Tongue (tissue), 2 donors: ENCODE results near the gene CCBE1. TPM values are rescaled to one million over a fixed set of nuclear protein-coding genes. Genes with fewer than 3 reads are reported as not detected.
A peak's percentile ranks its signal among the peaks of the same experiment; 100 is the strongest.

Source experiments
- DNase-seq: peaks from one replicate; pipeline ENCODE4 v3.0.0-alpha.2; 2015
- total RNA-seq: library from RNA; depleted of rRNA; stranded (reverse); fragments of >200 nt; gene quantifications from one replicate; pipeline ENCODE4 v1.2.3, GENCODE V29; 2014

The CCBE1 gene
- total RNA-seq, 1 donor from 2014 or later, result 5.3 TPM

DNA sequence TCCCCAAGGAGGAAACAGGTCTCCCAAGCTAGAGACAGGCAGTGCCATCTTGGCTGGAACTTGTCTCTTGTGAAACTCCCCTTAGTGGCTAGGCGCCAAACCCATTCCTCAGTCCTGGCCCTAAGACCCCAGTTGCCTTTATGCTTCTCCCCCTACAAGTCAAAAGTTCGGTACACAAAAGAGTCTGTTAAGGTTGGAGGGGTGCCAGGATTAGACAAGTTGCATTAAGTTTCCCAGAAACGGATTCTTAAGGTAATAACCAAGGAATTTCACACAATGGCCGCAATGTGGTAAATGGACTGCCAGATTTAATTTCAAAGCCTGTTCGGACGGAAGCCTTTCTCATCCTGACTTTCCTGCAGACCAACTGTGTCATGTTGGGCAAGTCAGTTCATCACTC, 80.7 kb downstream of the CCBE1 start:
- DNase-seq, result peak; percentile 41

DNA sequence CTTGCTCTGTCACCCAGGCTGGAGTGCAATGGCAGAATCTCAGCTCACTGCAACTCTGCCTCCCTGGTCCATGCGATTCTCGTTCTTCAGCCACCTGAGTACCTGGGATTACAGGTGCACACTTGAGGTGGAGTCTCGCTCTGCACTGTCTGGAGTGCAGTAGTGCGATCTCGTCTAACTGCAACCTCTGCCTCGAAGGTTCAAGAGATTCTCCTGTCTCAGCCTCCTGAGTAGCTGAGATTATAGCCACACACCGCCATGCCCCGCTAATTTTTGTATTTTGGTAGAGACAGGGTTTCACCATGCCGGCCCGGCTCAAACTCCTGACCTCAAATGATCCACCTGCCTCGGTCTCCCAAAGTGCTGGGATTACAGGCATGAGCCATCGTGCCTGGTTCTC, 83.3 kb downstream of the CCBE1 start:
- no peak for DNase-seq

DNA sequence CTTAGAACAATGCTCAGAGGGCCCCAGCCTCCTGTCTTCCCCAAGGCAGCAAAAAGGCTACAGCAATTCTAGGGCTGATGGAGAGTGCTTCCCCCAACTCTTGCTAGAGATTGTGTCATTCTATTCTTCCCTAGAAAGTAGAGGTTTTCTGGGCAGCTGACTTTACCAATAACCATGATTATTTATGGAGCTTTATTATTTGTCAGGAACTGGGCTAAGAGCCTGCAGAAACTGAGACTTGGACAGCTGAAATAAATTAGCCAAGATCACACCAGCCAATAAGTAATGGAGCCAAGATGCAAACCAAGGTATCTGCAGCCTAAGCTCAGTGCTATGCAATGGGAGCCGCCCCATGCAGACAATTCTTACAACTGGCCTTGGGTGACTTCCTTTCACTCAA, 84.8 kb downstream of the CCBE1 start:
- DNase-seq, result peak; percentile 93

DNA sequence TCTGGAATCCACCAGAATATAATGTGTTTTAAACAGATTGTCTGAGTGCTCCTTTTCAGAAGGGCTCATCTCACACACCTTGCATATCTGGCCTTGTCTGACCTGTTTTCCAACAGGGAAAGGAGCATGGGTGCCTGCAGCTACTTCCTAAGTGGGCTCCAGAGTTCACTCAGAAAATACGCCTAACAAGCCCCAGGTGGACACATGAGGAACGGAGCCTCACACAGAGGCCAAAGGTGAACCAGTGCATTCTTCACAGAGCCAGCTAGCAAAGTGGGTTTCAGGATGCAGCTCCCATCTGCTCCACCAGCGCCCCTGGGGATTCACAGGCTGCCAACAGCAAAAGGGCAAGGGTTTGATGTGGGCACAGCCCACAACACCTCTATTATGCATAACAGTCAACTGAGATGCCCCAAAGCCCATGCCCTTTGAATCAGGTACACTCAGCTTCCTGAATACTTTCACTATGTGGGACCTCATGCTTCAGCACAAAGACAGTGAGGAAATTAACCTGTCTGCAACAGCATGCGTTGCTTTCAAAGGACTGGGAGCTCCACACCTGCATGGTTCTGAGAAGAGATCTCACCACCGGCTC, 86.6 kb downstream of the CCBE1 start:
- DNase-seq, result no peak

DNA sequence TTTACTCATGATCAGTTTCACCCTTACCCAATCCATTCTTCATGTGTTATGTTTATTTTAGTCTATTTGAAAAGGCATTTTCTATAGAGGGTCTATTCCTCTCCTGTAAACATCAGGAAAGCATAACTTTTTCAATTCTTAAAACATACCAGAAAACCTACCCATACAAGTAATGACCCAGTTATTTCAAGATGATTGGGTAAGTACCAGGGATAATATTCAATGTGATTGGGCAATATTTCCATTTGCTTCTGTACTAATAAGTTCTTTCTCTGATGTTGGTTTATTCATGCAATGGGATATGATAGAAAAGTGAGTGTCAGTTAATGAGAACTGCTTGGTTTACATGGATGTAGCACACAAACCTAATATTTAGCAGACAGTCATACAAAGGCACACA, 87.6 kb downstream of the CCBE1 start:
- DNase-seq, result no peak

DNA sequence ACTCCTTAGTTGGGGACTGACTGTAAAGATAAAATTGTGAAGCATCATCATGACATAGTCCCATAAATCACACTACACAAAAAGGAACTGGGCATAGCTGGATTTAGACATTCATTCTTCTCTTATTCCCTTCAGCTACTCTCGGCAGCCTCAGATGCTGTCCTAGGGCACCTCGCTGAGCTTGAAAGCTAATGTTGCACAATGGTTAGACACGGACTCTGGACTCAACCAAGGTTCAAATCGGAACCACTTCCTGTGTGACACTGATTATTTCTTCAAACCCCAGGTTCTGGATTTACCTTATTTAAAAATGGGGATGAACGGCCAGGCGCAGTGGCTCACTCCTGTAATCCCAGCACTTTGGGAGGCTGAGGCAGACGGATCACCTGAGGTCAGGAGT, 89.8 kb downstream of the CCBE1 start:
- no peak for DNase-seq

GRCh38 chr18:59607078-59607379, 90.2 kb downstream of the CCBE1 start:
- DNase-seq, result no peak

DNA sequence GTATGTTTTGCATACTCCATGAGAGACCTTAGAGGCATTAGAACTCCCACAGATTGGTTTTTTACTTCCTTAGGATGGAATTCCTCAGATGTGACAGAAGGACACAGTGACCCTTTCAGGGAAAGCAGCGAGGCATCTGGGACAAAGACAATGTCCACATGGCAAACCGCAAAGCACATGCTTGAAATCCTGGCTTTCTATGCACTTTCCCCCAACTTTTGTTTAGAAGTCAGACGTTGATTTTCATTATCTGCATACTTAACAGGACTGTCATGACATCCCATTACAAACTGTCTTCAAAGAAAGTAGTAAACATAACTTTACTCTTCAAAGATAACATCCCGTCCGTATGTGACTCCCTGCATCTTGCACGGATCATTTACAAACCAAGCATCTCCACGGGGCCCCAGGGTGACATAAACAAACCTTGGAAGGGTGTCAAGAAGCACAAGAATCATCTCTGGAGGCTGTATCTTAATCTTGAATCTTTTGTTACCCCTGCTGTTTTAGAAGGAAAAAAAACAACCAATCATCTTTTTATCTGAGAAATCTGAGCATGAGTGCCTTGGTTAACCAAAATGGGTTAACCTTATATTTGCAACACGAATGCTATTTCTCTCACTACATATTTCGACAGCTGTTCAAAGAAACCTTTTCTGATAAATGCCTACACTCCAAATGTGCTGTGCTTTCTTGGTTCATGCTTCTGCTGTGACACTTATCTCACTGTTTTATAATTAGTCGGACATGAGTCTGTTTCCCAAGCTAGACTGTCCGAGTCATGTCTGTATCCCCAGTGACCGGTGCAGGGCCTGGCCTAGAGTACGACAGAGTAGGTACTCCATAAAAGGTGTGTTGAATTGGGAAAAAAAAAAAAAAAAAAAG, 90.8 kb downstream of the CCBE1 start:
- DNase-seq, result no peak

DNA sequence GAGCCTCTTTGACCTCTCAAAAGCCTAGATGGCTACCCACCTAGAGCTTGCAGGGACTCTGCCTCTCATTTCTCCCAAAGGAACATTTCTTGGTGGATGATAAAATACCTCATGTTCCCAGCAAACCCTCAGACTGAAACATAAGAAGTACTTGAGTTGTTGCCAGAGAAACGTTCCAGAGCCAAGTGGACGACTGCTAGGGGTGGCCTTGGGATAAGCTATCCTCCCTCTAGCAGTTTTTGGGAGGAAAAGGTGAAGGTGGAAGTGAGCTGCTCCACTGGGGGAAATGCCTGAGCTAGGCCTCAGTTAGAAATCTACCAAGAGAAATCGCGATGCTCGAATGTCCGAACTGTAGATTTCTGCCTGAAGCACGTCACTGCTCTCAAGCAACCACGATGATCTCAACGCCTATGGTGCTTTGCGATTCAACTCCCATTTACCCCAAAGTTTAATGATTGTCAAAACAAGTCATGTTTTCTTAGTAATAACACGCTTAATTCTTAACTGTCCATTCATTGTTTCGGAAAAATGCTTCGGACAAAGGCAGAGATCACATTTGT, 91.5 kb downstream of the CCBE1 start:
- DNase-seq, result no peak

DNA sequence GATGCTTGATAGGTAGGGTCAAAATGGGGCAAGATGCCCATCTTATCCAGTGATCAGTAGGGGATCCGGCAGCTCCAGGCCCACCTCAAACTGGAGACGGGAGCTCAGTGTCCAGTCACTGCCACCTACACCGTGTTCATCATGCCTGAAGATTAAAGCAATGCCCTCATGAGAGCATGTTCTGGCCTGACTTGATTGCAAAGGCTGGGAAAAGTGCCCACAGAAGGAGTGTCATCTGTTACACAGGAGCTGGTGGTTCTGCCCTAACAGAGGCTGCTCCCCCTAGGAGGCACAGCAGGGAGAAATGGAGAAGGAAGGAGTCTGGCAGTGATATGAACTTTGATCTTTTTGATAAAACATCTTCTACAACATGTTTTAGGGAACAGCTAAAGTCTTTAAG, 92.3 kb downstream of the CCBE1 start:
- no peak for DNase-seq

GRCh38 chr18:59597049-59597448, 100.2 kb downstream of the CCBE1 start:
- no peak for DNase-seq

- DNase-seq, result no peak
Measured at GRCh38 chr18:59593291-59593717, 103.9 kb downstream of the CCBE1 start.

GRCh38 chr18:59592624-59593023, 104.6 kb downstream of the CCBE1 start:
- no peak for DNase-seq

DNA sequence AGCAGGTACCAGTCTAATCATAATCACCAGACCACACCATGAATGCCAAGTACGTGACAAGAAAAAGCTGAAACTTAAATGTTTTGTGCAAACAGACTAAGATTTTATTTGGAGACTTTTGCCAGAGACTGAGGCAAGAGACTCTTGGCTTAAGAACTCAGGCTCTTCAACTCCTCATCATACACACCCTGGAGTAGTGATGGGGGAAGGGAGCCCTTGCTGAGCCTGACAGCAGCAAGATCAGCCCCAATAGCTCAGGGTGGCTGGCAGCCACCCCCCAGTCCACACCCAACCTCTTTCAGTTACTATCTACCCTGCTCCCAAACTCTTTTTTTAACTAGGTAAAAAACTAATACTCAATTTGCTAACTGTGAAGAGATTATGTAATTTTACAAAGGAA, 114.8 kb downstream of the CCBE1 start:
- no peak for DNase-seq

- no peak for DNase-seq
Measured at GRCh38 chr18:59579509-59579908, 117.7 kb downstream of the CCBE1 start.

GRCh38 chr18:59577386-59577655, 119.9 kb downstream of the CCBE1 start:
- no peak for DNase-seq

GRCh38 chr18:59576541-59577385, 120.5 kb downstream of the CCBE1 start:
- DNase-seq, result peak; percentile 54

DNA sequence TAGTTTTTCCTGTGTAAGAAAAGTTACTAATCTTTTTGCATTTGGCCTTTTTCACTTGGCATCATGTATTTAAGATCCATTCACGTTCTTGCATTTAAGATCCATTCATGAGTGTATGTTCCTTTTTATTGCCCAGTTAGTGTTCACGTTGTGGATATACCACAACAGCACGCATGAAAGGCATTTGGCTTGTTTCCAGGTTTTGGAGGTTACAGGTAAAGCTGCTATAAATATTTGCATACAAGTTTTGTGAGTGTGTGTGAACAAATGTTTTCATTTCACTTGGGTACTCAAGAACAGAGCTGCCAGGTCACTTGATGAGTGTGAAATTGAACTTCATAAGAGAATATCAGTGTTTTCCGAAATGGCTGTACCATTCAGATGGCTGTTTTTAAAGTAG, 121.2 kb downstream of the CCBE1 start:
- DNase-seq, result no peak

- no peak for DNase-seq
Measured at GRCh38 chr18:59573962-59574361, 123.3 kb downstream of the CCBE1 start.

- no peak for DNase-seq
Measured at GRCh38 chr18:59571902-59572301, 125.3 kb downstream of the CCBE1 start.

- DNase-seq, result peak; percentile 44
Measured at GRCh38 chr18:59570796-59571195, 126.4 kb downstream of the CCBE1 start.

DNA sequence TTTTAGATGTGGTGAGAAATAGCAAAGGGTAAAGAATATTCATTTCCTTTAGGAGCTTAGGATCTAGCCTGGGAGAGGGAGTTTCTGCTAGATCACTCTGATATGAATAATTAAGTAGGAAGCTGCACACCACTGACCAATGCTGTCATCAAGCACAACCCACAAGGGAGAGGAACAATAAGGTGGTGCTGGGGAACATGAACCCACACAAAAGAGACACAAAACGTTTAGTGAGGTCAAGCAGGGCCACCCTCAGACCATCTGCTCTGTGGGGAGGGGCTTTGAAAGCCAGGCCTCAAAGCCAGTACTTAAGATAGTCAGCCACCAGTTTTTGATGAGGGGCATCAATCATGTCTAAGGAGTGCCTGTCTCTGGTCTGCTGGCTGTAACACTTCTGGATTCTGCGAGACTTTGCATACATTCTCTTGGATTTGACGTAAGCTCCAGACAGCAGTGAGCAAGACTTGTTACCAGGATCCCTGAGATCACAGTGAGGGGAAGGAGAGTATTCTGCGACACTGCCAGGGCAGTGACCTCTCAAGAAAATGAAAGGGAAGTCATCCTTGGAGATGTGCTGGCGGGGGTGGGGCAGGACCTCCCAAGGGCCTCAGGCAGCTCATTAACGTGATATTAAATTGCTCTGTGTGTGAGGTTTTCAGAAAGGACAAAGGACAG, 127.0 kb downstream of the CCBE1 start:
- no peak for DNase-seq

DNA sequence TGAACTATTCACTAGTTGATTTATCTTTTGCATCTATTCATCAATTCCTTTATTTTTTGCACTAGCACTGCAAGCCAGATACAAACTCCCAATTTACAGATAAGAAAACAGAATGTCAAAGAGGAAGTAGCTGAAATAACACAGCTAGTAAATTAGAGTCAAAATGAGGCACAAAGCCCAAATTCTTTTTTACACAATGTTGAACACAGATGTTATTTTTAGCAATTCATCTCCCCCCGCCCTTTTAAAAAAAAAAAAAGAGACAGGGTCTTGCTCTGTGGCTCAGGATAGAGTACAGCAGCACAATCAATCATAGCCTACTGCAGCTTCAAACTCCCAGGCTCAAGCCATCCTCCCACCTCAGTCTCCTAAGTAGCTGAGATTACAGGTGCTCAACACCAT, 127.8 kb downstream of the CCBE1 start:
- DNase-seq, result no peak
